Head of caudate nucleus (tissue), 42 donors: Measurements from ENCODE around the gene EPHX1.

Source experiments
- DNase-seq, 42 donors: peaks; one replicate each; pipeline versions ENCODE4 v3.0.0 to v3.0.0-alpha.2; 2020 to 2021; ENCODE audit warnings: mixed read lengths in 7 of 42
- intact Hi-C: fragments of 100-400 bp; cut with DNase I; formaldehyde crosslinking; loops from one replicate; pipeline ENCODE4 v1.15.0; 2022

EPHX1 gene

DNA sequence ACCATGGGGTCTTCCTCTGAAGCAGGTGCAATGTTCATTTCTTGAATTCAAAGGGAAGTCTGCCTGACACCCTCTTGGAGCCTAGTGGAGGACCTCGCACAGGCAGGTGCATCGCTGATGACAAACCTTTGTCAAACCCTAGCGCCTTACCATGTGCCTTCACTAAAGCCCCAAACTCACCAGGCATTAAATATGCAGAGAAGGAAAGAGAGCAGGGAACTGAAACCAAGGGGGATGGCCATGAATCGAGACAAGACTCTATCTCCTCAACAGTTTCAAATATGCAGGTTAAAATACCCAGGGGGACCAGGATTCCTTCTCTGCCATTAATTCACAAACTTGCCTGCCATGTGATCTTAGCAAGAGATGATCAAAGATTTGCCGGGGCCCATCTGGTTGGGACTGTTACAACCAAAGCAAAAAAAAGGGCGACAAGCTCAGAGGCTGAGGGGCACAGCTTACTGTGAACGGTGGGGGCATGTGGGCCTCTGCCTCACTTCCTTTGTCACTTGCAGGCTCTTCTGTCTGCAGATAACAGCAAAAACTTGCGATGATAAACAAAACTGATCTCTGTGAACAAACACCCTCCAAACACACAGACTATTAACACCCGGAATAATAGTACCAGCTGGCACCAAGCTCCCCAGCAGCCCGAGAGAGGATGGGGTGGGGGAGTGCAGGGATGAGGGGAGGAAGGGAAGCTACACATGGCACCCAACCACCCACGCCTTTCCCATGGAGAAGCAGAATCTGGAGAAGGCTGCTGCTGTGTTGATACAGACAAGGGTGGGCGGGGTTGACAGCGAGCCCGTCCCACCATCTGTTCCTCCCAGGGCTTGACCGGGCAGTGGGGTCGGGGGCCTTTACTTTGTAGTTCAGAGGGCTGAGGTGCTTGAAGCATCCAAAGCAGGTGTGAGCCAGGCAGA, 38.4 kb downstream of the EPHX1 start:
- intact Hi-C loops: no loop called here

DNA sequence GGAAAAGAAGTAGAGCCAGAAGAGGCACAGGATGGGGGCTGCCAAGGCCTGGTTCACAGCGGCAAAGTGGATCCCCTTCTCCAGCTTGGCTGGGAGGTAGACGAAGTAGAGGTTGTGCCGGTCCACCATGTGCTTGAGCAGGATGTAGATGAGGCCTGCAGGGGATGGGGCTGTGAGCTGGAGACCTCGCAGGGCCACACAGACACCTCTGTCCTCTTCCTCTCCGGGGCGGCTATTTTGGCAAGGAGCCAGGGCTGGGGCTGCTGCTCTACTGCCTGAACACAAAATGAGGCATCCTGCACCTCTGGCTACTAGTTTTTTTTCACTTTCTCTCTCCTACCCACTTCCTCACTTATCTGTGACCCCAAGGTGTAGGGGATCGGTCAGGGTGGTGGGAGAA, 40.0 kb downstream of the EPHX1 start:
- peak in 32 of 42 donors; percentile 31 to 80 (median 52) for DNase-seq
- intact Hi-C loops: no loop called here

More for the DNA sequence above, 38.4 kb downstream of the EPHX1 start:
- DNase-seq: peak; percentile 41 to 86 (median 72)

GRCh38 chr1:225850370-225850769, 40.4 kb downstream of the EPHX1 start:
- intact Hi-C loops: no loop called here
- no peak for DNase-seq

DNA sequence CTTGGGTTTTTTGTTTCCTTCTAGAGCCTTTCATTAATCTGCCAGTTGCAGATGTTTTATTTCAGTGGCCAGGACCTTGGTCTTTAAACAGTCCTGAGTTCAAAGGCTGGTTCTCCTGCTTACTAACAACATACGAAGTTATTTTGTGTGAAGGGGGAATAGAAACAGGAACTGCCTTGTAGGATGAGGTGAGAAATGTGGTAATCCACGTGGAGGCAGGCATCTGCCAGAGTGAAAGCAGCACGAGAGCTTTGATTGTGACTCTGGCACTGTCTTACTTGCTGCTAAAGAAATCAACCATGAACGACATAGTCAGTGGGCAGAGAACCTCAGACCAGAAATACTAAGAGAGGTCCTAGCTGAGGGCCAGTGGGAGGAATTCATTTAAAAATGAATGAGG, 41.9 kb downstream of the EPHX1 start:
- no peak for DNase-seq
- intact Hi-C loops: no loop called here

GRCh38 chr1:225852413-225853124, 42.6 kb downstream of the EPHX1 start:
- intact Hi-C loops: no loop called here

GRCh38 chr1:225853441-225853840, 43.5 kb downstream of the EPHX1 start:
- no peak for DNase-seq
- intact Hi-C loops: no loop called here

More at GRCh38 chr1:225852413-225853124, 42.6 kb downstream of the EPHX1 start:
- DNase-seq: no peak

DNA sequence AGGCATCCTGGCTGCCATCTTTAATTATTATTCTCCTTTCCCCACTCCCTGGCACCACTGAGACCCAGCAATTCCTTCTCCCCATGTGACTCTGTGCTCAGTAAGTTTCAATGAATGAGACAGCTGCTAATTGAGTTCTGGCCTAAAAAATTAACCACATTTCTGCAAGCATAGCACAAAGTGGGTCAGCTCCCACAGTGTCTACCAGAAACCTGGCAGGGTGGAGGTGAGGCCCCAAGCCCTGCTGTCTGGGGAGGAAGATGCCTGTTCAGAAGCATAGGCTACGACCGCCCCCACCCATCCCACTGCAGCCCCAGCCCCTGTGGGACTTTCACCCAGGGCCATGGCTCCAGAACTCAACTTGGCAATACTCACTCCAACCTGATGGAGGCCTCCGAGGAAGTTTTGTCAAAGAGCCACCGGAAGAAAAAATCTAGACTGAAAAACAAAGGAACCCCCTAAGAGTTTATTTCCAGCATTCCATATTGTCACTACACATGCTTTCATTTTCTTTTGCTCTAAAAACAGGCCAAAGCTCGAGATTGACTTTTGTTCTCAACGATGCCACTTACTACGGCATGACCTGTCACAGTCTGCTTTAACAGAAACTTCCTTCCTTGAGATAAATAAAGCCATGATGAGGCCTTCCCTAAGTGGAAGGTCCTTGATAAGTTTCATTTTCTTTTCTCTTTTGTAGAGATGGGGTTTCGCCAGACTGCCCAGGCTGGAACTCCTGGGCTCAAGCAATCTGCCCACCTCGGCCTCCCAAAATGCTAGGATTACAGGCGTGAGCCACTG, 45.8 kb downstream of the EPHX1 start:
- intact Hi-C loops: no loop called here
- DNase-seq: peak in 2 of 42 donors; percentile 32 to 53

DNA sequence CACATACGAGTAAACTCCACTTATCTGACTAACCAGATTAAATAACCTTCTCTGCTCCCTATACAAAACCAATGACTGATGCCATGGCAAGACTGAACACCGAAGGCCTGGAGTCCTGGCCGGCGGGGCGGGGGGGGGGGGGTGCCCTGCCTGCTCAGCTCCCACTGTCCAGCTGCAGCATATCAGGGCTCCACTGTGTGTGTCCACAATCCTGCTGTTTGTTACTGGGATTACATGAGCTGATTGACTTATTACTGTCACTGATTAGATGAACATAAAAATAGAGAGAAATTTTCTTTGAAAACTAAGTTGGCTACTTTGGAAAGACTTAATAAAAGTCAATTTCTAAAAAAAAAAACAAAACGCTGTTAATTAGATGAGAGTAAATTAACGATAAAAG, 47.3 kb downstream of the EPHX1 start:
- intact Hi-C loops: no loop called here
- DNase-seq: peak in 12 of 42 donors; percentile 45 to 71 (median 60)

DNA sequence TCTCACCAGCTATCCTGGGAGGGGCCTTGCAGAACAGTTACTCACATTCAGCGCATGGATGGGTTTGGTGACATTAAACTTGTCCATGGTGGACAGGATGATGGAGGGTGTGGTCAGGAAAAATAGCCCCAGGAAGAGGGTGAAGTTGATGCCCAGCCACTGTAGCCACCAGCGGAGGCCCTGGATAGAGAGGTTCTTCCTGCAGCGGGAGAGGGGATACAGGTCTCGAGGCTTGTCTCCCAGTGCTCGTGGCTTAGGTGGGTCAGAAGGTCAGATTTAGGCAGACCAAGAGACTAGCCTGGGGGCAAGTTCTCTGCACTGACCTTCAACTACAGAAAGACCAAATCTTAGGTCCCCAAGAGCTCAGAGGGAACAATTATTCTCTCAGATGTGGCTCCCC, 49.2 kb downstream of the EPHX1 start:
- DNase-seq: no peak
- intact Hi-C loops: no loop called here

- intact Hi-C loops: no loop called here
- DNase-seq: no peak
These were observed 50.2 kb downstream of the EPHX1 start for GRCh38 chr1:225860107-225860506.

DNA sequence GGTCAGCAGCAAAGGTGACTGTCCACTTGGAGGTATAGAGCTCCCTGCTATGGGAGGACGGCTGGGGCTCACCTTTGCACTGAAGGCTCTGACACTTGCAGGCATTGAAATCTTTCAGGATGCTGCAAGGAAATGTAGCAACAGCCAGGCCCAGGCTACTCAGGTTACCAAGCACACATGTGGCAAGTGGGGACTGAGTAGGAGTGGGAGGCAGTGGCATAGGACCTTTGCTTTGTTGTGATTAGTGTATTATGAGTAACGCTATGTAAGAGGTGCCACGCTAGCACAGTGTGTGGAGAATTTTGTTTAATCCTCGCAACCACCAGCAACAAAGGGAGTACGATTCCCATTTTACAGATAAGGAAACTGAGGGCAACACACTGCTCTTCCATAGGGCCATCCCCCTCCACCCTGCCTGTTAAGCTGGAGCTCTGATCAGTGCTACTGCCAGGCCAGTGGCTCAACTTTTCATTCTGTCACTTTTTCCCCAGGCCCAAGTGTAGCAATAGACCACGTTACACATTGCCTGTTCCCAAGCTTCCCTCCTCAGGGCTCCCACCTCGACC, 51.0 kb downstream of the EPHX1 start:
- DNase-seq: no peak

GRCh38 chr1:225861834-225862580, 52.1 kb downstream of the EPHX1 start:
- intact Hi-C loops: no loop called here
- no peak for DNase-seq

More for the DNA sequence above, 51.0 kb downstream of the EPHX1 start:
- intact Hi-C loops: no loop called here

DNA sequence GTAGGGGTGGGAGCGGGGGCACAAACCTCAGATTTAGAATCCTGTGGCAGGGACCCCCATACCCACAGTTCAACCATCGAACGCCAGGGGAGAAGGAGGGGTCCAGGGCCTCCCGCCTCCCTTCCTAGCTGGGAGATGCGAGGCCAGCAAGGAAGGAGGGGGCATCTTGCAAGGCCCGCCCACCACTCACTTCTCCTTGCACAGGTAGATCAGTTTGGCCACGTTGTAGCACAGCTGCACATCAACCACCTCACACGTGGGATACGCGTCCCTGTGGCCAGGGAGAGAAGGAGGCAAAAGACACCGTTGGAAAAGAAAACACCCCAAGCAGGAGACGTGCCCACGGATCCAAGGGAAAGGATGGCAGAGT, 52.6 kb downstream of the EPHX1 start:
- DNase-seq: no peak
- intact Hi-C loops: no loop called here

- intact Hi-C loops: no loop called here
- no peak for DNase-seq
These were observed 53.2 kb downstream of the EPHX1 start for GRCh38 chr1:225863167-225863566.

DNA sequence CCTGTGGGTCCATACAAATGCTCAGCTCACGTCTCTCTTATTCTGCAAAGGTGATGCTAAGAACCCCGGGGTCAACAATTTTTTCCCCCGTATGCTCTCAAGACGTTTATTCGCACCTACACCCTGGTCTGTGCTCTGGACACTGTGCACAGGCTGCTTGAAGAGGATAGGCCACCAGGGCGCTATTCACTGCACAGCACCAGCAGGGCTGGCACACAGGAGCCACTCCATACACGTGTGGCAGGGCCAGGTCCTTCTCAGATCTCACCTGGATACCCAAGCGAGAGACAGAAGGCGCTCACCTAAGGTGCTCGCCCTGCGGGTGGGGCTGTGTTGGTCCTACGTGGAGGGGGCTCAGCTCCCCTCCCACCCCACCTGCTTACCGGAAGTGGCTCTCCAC, 55.6 kb downstream of the EPHX1 start:
- no peak for DNase-seq

DNA sequence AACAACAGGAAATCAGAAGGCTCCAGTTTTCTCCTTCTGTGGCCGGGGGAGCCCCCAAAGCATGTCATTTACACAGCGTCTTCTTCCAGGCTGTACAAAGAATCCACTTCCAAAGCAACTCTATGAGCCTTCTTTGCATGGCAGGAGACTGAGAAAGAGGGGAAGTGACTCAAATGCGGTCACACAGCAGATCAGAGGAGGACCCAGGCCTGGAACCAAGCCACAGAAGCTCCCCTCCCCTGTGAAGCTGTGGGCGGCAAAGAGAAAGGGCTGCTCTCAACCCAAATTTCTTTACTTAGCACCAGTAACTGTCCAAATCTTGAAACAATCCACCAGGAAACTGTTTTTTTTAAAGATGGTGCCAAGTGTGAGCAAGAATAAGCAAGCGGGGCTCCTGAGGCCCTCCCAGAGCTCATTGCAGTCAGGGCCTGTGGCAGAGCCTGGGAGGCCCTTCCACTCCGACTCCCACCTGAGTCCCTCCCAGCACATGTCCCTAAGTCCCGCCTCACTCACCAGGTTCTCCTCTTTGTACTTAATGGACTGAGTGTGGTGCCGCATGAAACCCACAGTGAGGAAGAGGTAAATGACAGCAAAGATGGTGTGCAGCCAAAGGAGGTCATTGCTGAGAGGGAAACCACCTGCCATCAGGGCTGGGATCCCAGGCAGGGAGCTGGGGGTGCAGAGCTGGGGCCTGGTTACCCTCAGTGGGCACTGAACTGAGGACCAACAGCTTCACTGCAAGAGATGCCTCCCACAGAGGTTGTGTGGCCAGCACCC, 56.3 kb downstream of the EPHX1 start:
- intact Hi-C loops: no loop called here
- DNase-seq: no peak

More for the DNA sequence above, 55.6 kb downstream of the EPHX1 start:
- intact Hi-C loops: no loop called here

DNA sequence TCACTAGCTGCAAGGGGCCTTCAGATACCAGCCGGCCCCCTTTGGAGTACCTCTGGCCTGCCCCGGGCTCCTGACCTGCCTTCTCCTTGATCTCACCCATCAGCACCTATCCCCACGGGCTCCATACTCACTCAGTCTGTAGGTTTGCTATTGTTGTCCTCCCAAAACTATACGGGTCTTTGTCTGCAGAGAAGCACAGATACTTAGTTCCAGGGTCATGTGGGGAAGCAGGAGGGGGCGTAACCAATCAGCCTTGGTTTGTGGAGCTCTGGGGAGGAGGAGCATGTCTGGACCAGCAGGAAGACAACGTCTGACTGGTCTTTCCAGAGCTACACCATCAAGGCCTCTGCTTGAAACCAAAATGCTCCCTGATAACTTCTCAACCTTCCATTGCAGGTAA, 57.1 kb downstream of the EPHX1 start:
- peak in 1 of 42 donors; percentile 18 for DNase-seq
- intact Hi-C loops: no loop called here
